HFFc6 (cell line): ENCODE results near the gene RBL2. TPM values are rescaled to one million over a fixed set of nuclear protein-coding genes. Genes with fewer than 3 reads are reported as not detected.
A peak's percentile ranks its signal among the peaks of the same experiment; 100 is the strongest.

Experiments used
- DNase-seq: peaks from one replicate; pipeline ENCODE4 v3.0.0-alpha.2; 2018
- H3K27ac Mint-ChIP-seq: 2 replicates; pipeline ENCODE4 v1.8.0; 2020; ENCODE audit warnings: mild to moderate bottlenecking, mixed read lengths
- H3K27me3 Mint-ChIP-seq: 2 replicates; pipeline ENCODE4 v1.8.0; 2021; ENCODE audit warnings: mild to moderate bottlenecking, moderate library complexity, mixed read lengths; ENCODE audit not compliant: insufficient read depth
- H3K36me3 Mint-ChIP-seq: 2 replicates; pipeline ENCODE4 v1.8.0; 2021; ENCODE audit warnings: low read depth, mixed read lengths
- H3K4me1 Mint-ChIP-seq: 2 replicates; pipeline ENCODE4 v1.8.0; 2020; ENCODE audit warnings: low read depth, mixed read lengths
- H3K4me3 Mint-ChIP-seq: 2 replicates; pipeline ENCODE4 v1.8.0; 2020; ENCODE audit warnings: mild to moderate bottlenecking, moderate library complexity, mixed read lengths
- H3K9me3 Mint-ChIP-seq: 2 replicates; pipeline ENCODE4 v1.8.0; 2020; ENCODE audit warnings: mild to moderate bottlenecking, mixed read lengths
- CTCF ChIP-seq: fragments of 200-600 bp; sonication (generic); IDR thresholded peaks from 2 replicates; pipeline ENCODE4 v1.5.0; 2021; ENCODE audit warnings: antibody characterized with exemption, mild to moderate bottlenecking
- total RNA-seq, 6 experiments: library from RNA; stranded (reverse); fragmentation: NEBNext Ultra II Directional; extraction: Animal tissue kit (Norgen Biotek cat#: 25700); gene quantifications; 2 replicates in 1 of 6; 3 replicates in 5 of 6; pipeline ENCODE4 v1.2.3, GENCODE V29; 2021

Gene RBL2
- total RNA-seq, 6 experiments from 2014 or later: 21.4 to 24.4 (median 22.9) TPM

- no peak for DNase-seq
- H3K36me3 Mint-ChIP-seq: peaks cover 5% of the 10 kb centered on the region
- H3K4me3 Mint-ChIP-seq: no peak overlapping the region
- H3K9me3 Mint-ChIP-seq: no peaks in the 10 kb centered on the region
- no peak for TF ChIP-seq CTCF
- no peak overlapping the region for H3K27ac Mint-ChIP-seq
- H3K4me1 Mint-ChIP-seq: no peaks in the 10 kb centered on the region
- no peaks in the 10 kb centered on the region for H3K27me3 Mint-ChIP-seq
These were observed 19.7 kb downstream of the RBL2 start for GRCh38 chr16:53453928-53454327.

GRCh38 chr16:53456625-53457024, 22.4 kb downstream of the RBL2 start:
- H3K4me1 Mint-ChIP-seq: no peaks in the 10 kb centered on the region
- no peaks in the 10 kb centered on the region for H3K9me3 Mint-ChIP-seq
- no peaks in the 10 kb centered on the region for H3K27me3 Mint-ChIP-seq
- no peak overlapping the region for H3K4me3 Mint-ChIP-seq
- no peak for TF ChIP-seq CTCF
- peaks cover 5% of the 10 kb centered on the region for H3K36me3 Mint-ChIP-seq
- DNase-seq: no peak
- H3K27ac Mint-ChIP-seq: no peak overlapping the region

GRCh38 chr16:53457670-53458069, 23.4 kb downstream of the RBL2 start:
- Mint-ChIP-seq H3K9me3 (no peaks in the 10 kb centered on the region), H3K4me3 (no peak overlapping the region), H3K4me1 (no peaks in the 10 kb centered on the region), H3K27ac (no peak overlapping the region), H3K27me3 (no peaks in the 10 kb centered on the region), H3K36me3 (peaks cover 5% of the 10 kb centered on the region)
- TF ChIP-seq CTCF: no peak
- no peak for DNase-seq

- H3K27ac Mint-ChIP-seq: no peak overlapping the region
- no peaks in the 10 kb centered on the region for H3K9me3 Mint-ChIP-seq
These were observed 24.4 kb downstream of the RBL2 start for GRCh38 chr16:53458635-53459034.

GRCh38 chr16:53465606-53466280, 31.5 kb downstream of the RBL2 start:
- peaks cover 10% of the 10 kb centered on the region for H3K4me1 Mint-ChIP-seq
- DNase-seq: peak; percentile 56
- TF ChIP-seq CTCF: no peak
- no peak overlapping the region for H3K27ac Mint-ChIP-seq
- H3K27me3 Mint-ChIP-seq: no peaks in the 10 kb centered on the region
- H3K4me3 Mint-ChIP-seq: no peak overlapping the region
- no peaks in the 10 kb centered on the region for H3K9me3 Mint-ChIP-seq
- peaks cover 11% of the 10 kb centered on the region for H3K36me3 Mint-ChIP-seq

More at GRCh38 chr16:53458635-53459034, 24.4 kb downstream of the RBL2 start:
- no peaks in the 10 kb centered on the region for H3K4me1 Mint-ChIP-seq
- DNase-seq: no peak
- no peak for TF ChIP-seq CTCF
- no peaks in the 10 kb centered on the region for H3K27me3 Mint-ChIP-seq
- H3K4me3 Mint-ChIP-seq: no peak overlapping the region
- peaks cover 5% of the 10 kb centered on the region for H3K36me3 Mint-ChIP-seq
